GM23338 (cell line): ENCODE data around the gene SLC6A11. TPM values are rescaled to one million over a fixed set of nuclear protein-coding genes. Genes with fewer than 3 reads are reported as not detected.

Source experiments
- ATAC-seq: fragments of 200-7000 bp; cut with Tn5 transposase; 3 replicates; pipeline ENCODE4 v1.9.1; 2020
- DNase-seq: peaks from one replicate; pipeline ENCODE4 v3.0.0-alpha.2; 2015; ENCODE audit warnings: low spot score
- H2AFZ ChIP-seq: fragments of 200-600 bp; sonication (generic); 2 replicates; pipeline ENCODE4 v1.8.0; 2016; ENCODE audit warnings: antibody characterized with exemption, mild to moderate bottlenecking, moderate library complexity
- H3F3A ChIP-seq: fragments of 200-600 bp; sonication (generic); replicated peaks from 2 replicates; pipeline ENCODE4 v1.8.0; 2017; ENCODE audit warnings: antibody characterized with exemption, mixed run types, low read depth
- H3K27ac ChIP-seq: fragments of 200-600 bp; sonication (generic); 2 replicates; pipeline ENCODE4 v1.6.1; 2016; ENCODE audit warnings: low read depth
- H3K27me3 ChIP-seq: fragments of 200-600 bp; sonication (generic); 2 replicates; pipeline ENCODE4 v1.8.0; 2016; ENCODE audit warnings: mild to moderate bottlenecking, mixed run types, moderate library complexity; ENCODE audit not compliant: insufficient read depth
- H3K36me3 ChIP-seq: fragments of 200-600 bp; sonication (generic); 2 replicates; pipeline ENCODE4 v1.8.0; 2016; ENCODE audit warnings: mild to moderate bottlenecking; ENCODE audit not compliant: insufficient read depth
- H3K4me1 ChIP-seq: fragments of 200-600 bp; sonication (generic); 2 replicates; pipeline ENCODE4 v1.8.0; 2016; ENCODE audit warnings: mild to moderate bottlenecking, moderate library complexity; ENCODE audit not compliant: insufficient read depth
- H3K4me2 ChIP-seq: fragments of 200-600 bp; sonication (generic); 2 replicates; pipeline ENCODE4 v1.7.1; 2017; ENCODE audit warnings: mixed run types
- H3K4me3 ChIP-seq: fragments of 200-600 bp; sonication (generic); 2 replicates; pipeline ENCODE4 v1.6.1; 2016; ENCODE audit warnings: mixed run types
- H3K79me2 ChIP-seq: fragments of 200-600 bp; sonication (generic); replicated peaks from 2 replicates; pipeline ENCODE4 v1.8.0; 2017; ENCODE audit warnings: mild to moderate bottlenecking; ENCODE audit not compliant: insufficient read depth
- H3K9me2 ChIP-seq: fragments of 200-600 bp; sonication (generic); 2 replicates; pipeline ENCODE4 v1.8.0; 2017; ENCODE audit not compliant: insufficient read depth
- H4K20me1 ChIP-seq: fragments of 200-600 bp; sonication (generic); replicated peaks from 2 replicates; pipeline ENCODE4 v1.8.0; 2017; ENCODE audit warnings: mild to moderate bottlenecking; ENCODE audit not compliant: insufficient read depth
- H3K27ac Mint-ChIP-seq: 2 replicates; pipeline ENCODE4 v1.8.0; 2020; ENCODE audit warnings: inconsistent platforms, mild to moderate bottlenecking, moderate library complexity, mixed read lengths
- H3K27me3 Mint-ChIP-seq: 3 replicates; pipeline ENCODE4 v1.8.0; 2022; ENCODE audit warnings: low read depth, mild to moderate bottlenecking, moderate library complexity, mixed read lengths, inconsistent platforms; ENCODE audit not compliant: insufficient read depth, poor library complexity
- H3K36me3 Mint-ChIP-seq: 3 replicates; pipeline ENCODE4 v1.8.0; 2021; ENCODE audit warnings: low read depth, mild to moderate bottlenecking, inconsistent platforms, moderate library complexity, mixed read lengths
- H3K4me1 Mint-ChIP-seq: 3 replicates; pipeline ENCODE4 v1.8.0; 2020; ENCODE audit warnings: mild to moderate bottlenecking, inconsistent platforms, mixed read lengths
- H3K4me3 Mint-ChIP-seq: 3 replicates; pipeline ENCODE4 v1.8.0; 2021; ENCODE audit warnings: moderate library complexity, mild to moderate bottlenecking, inconsistent platforms, mixed read lengths
- H3K9me3 Mint-ChIP-seq: 3 replicates; pipeline ENCODE4 v1.8.0; 2020; ENCODE audit warnings: moderate library complexity, mild to moderate bottlenecking, inconsistent platforms, mixed read lengths
- EZH2phosphoT487 ChIP-seq: fragments of 200-600 bp; sonication (generic); IDR thresholded peaks from one replicate; pipeline ENCODE4 v1.8.1; 2018; ENCODE audit warnings: antibody characterized with exemption; ENCODE audit not compliant: unreplicated experiment
- JUNB ChIP-seq: IDR thresholded peaks from one replicate; pipeline ENCODE4 v1.6.1; 2016; ENCODE audit warnings: antibody characterized with exemption; ENCODE audit not compliant: unreplicated experiment
- NANOG ChIP-seq: IDR thresholded peaks from 2 replicates; pipeline ENCODE4 v1.6.1; 2016; ENCODE audit warnings: antibody characterized with exemption, borderline replicate concordance
- POLR2AphosphoS5 ChIP-seq: IDR thresholded peaks from 2 replicates; pipeline ENCODE4 v1.6.1; 2016; ENCODE audit warnings: antibody characterized with exemption, low read depth
- STAT1 ChIP-seq: IDR thresholded peaks from one replicate; pipeline ENCODE4 v1.6.1; 2016; ENCODE audit warnings: antibody characterized with exemption; ENCODE audit not compliant: unreplicated experiment
- ZNF114 ChIP-seq: fragments of 250-450 bp; sonication (Bioruptor Pico); IDR thresholded peaks from 2 replicates; pipeline ENCODE4 v1.5.0; 2020; ENCODE audit warnings: mild to moderate bottlenecking, moderate library complexity
- polyA plus RNA-seq: library from polyadenylated mRNA; unstranded; fragments of >200 nt; fragmentation: Nextera tagmentation; extraction: Ambion mirVana; gene quantifications from 2 replicates; pipeline ENCODE4 v1.2.1, GENCODE V29; 2016
- total RNA-seq: library from RNA; depleted of rRNA; stranded (reverse); fragments of >200 nt; shearing (Covaris generic); gene quantifications from 2 replicates; pipeline ENCODE4 v1.2.3, GENCODE V29; 2014
- TF ChIP-seq, protein P1 (sequence below): IDR thresholded peaks from 2 replicates; pipeline ENCODE4 v1.6.1; 2016; ENCODE audit warnings: antibody characterized with exemption
- TF ChIP-seq, protein P2 (sequence below): fragments of 250-450 bp; sonication (Bioruptor Pico); IDR thresholded peaks from 2 replicates; pipeline ENCODE4 v1.5.0; 2020; ENCODE audit warnings: mild to moderate bottlenecking, moderate library complexity
- TF ChIP-seq, protein P3 (sequence below), 2 experiments: fragments of 200-600 bp in 1 of 2; sonication (generic) in 1 of 2; conservative IDR thresholded peaks; 2 replicates each; pipeline versions ENCODE4 v1.5.1 to v1.6.1; 2016 to 2017; ENCODE audit warnings: antibody characterized with exemption in 2 of 2, low read depth in 2 of 2, mild to moderate bottlenecking in 2 of 2, moderate library complexity in 1 of 2

SLC6A11 gene
- total and polyA plus RNA-seq, 2 experiments from 2014 or later = 0.47 to 1.1 TPM

DNA sequence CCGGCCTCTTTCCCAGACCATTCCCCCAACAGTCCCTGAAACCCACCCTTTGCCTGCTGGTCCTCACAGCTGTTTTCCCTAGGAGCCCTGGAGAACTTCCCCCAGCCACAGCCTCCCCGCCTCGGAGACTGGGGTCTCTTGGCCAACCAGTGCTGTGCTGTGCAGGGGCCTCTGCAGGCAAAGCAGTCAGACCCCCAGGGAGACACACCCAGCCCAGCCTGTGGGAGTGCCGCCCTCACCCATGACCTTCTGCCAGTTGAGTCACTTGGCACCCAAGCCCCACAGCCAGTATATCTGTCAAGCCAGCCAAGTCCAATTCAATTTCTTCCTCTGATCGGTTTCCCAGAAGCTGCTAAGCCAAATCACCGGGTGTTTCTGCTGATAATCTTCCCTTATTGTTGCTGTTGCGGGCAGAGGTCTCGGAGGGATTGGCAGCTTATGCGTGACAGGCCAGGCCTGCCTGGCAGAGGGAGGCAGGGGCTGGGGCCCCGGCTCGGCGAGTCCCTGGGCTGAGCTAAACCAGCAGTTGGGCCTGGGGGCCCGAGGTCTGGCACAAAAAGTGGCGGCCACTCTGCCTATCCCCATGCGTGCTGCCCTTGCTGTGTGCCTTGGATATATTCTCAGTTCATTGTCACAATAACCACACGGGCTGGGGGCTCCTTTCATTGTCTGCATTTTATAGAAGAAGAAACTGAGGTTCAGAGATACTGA lies 110.9 kb downstream of the SLC6A11 start:
- Histone ChIP-seq H3K4me3 (no peak overlapping the region), H4K20me1 (no peaks in the 10 kb centered on the region), H3K4me1 (no peaks in the 10 kb centered on the region), H2AFZ (peak overlapping the region; percentile 23; the same call in 1 of the 2 replicates), H3K79me2 (no peaks in the 10 kb centered on the region), H3K36me3 (no peaks in the 10 kb centered on the region), H3K27ac (no peak overlapping the region), H3K27me3 (no peaks in the 10 kb centered on the region), H3K4me2 (no peak overlapping the region), H3K9me2 (no peaks in the 10 kb centered on the region), H3F3A (no peaks in the 10 kb centered on the region)
- Mint-ChIP-seq H3K4me1 (peaks cover 2% of the 10 kb centered on the region; the same call in 1 of the 3 replicates), H3K27me3 (peaks cover 2% of the 10 kb centered on the region), H3K36me3 (no peaks in the 10 kb centered on the region), H3K9me3 (peaks cover 6% of the 10 kb centered on the region; the same call in 2 of the 3 replicates), H3K4me3 (no peak overlapping the region), H3K27ac (no peak overlapping the region)
- TF ChIP-seq, protein P1, sequence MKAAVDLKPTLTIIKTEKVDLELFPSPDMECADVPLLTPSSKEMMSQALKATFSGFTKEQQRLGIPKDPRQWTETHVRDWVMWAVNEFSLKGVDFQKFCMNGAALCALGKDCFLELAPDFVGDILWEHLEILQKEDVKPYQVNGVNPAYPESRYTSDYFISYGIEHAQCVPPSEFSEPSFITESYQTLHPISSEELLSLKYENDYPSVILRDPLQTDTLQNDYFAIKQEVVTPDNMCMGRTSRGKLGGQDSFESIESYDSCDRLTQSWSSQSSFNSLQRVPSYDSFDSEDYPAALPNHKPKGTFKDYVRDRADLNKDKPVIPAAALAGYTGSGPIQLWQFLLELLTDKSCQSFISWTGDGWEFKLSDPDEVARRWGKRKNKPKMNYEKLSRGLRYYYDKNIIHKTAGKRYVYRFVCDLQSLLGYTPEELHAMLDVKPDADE = no peak
- TF ChIP-seq ZNF114 (CRISPR knock-in tag) (no peak), STAT1 (no peak), NANOG (no peak), JUNB (no peak), EZH2phosphoT487 (no peak), POLR2AphosphoS5 (no peak)
- TF ChIP-seq, protein P2, sequence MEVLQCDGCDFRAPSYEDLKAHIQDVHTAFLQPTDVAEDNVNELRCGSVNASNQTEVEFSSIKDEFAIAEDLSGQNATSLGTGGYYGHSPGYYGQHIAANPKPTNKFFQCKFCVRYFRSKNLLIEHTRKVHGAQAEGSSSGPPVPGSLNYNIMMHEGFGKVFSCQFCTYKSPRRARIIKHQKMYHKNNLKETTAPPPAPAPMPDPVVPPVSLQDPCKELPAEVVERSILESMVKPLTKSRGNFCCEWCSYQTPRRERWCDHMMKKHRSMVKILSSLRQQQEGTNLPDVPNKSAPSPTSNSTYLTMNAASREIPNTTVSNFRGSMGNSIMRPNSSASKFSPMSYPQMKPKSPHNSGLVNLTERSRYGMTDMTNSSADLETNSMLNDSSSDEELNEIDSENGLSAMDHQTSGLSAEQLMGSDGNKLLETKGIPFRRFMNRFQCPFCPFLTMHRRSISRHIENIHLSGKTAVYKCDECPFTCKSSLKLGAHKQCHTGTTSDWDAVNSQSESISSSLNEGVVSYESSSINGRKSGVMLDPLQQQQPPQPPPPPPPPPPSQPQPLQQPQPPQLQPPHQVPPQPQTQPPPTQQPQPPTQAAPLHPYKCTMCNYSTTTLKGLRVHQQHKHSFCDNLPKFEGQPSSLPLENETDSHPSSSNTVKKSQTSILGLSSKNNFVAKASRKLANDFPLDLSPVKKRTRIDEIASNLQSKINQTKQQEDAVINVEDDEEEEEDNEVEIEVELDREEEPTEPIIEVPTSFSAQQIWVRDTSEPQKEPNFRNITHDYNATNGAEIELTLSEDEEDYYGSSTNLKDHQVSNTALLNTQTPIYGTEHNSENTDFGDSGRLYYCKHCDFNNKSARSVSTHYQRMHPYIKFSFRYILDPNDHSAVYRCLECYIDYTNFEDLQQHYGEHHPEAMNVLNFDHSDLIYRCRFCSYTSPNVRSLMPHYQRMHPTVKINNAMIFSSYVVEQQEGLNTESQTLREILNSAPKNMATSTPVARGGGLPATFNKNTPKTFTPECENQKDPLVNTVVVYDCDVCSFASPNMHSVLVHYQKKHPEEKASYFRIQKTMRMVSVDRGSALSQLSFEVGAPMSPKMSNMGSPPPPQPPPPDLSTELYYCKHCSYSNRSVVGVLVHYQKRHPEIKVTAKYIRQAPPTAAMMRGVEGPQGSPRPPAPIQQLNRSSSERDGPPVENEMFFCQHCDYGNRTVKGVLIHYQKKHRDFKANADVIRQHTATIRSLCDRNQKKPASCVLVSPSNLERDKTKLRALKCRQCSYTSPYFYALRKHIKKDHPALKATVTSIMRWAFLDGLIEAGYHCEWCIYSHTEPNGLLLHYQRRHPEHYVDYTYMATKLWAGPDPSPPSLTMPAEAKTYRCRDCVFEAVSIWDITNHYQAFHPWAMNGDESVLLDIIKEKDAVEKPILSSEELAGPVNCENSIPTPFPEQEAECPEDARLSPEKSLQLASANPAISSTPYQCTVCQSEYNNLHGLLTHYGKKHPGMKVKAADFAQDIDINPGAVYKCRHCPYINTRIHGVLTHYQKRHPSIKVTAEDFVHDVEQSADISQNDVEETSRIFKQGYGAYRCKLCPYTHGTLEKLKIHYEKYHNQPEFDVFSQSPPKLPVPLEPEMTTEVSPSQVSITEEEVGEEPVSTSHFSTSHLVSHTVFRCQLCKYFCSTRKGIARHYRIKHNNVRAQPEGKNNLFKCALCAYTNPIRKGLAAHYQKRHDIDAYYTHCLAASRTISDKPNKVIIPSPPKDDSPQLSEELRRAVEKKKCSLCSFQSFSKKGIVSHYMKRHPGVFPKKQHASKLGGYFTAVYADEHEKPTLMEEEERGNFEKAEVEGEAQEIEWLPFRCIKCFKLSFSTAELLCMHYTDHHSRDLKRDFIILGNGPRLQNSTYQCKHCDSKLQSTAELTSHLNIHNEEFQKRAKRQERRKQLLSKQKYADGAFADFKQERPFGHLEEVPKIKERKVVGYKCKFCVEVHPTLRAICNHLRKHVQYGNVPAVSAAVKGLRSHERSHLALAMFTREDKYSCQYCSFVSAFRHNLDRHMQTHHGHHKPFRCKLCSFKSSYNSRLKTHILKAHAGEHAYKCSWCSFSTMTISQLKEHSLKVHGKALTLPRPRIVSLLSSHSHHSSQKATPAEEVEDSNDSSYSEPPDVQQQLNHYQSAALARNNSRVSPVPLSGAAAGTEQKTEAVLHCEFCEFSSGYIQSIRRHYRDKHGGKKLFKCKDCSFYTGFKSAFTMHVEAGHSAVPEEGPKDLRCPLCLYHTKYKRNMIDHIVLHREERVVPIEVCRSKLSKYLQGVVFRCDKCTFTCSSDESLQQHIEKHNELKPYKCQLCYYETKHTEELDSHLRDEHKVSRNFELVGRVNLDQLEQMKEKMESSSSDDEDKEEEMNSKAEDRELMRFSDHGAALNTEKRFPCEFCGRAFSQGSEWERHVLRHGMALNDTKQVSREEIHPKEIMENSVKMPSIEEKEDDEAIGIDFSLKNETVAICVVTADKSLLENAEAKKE (CRISPR knock-in tag) = no peak
- TF ChIP-seq, protein P3, sequence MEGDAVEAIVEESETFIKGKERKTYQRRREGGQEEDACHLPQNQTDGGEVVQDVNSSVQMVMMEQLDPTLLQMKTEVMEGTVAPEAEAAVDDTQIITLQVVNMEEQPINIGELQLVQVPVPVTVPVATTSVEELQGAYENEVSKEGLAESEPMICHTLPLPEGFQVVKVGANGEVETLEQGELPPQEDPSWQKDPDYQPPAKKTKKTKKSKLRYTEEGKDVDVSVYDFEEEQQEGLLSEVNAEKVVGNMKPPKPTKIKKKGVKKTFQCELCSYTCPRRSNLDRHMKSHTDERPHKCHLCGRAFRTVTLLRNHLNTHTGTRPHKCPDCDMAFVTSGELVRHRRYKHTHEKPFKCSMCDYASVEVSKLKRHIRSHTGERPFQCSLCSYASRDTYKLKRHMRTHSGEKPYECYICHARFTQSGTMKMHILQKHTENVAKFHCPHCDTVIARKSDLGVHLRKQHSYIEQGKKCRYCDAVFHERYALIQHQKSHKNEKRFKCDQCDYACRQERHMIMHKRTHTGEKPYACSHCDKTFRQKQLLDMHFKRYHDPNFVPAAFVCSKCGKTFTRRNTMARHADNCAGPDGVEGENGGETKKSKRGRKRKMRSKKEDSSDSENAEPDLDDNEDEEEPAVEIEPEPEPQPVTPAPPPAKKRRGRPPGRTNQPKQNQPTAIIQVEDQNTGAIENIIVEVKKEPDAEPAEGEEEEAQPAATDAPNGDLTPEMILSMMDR (conservative IDR thresholded peaks at IDR 0.05; ENCODE audit: low read depth in 2 of 2) = no peak
- DNase-seq (no peak), ATAC-seq (no peak)
